ENCODE data around the gene GRM4. TPM values are rescaled to one million over a fixed set of nuclear protein-coding genes. Genes with fewer than 3 reads are reported as not detected.
"Not testable (repeated sequence)": the region's sequence is repeated elsewhere in the genome, so short reads cannot be mapped to it uniquely, and the experiment has no call there.

Gene GRM4
- total and polyA plus RNA-seq, 9 donors = 1.1 to 4.8 (median 1.9) TPM

GRCh38 chr6:34044945-34045595 lies 100.8 kb downstream of the GRM4 start:
- WGBS (ENCODE audit: insufficient coverage) = 67% methylated on average over 5 of the region's 13 CpGs
- Histone ChIP-seq H3K27ac (ENCODE audit: low read length) (no peak overlapping the region), H3K4me1 (ENCODE audit: control insufficient read depth, insufficient read depth, low read length) (no peaks in the 10 kb centered on the region), H3K9me3 (replicated peaks; ENCODE audit: control insufficient read depth, low read depth, low read length) (no peaks in the 10 kb centered on the region), H3K36me3 (ENCODE audit: control insufficient read depth, insufficient read depth, low read length) (no peaks in the 10 kb centered on the region), H3K4me3 (ENCODE audit: low read length) (no peak overlapping the region), H3K27me3 (ENCODE audit: control insufficient read depth, insufficient read depth, low read length) (peaks cover 13% of the 10 kb centered on the region)
- DNase-seq = no peak

GRCh38 chr6:34043359-34043758 lies 102.5 kb downstream of the GRM4 start:
- H3K27me3 ChIP-seq (ENCODE audit: control insufficient read depth, insufficient read depth, low read length) = peaks cover 13% of the 10 kb centered on the region
- no peaks in the 10 kb centered on the region for H3K36me3 ChIP-seq (ENCODE audit: control insufficient read depth, insufficient read depth, low read length)
- H3K27ac ChIP-seq (ENCODE audit: low read length) = no peak overlapping the region
- H3K4me1 ChIP-seq (ENCODE audit: control insufficient read depth, insufficient read depth, low read length) = no peaks in the 10 kb centered on the region
- H3K9me3 ChIP-seq (replicated peaks; ENCODE audit: control insufficient read depth, low read depth, low read length) = no peaks in the 10 kb centered on the region
- DNase-seq = no peak
- WGBS (ENCODE audit: insufficient coverage) = 67% methylated on average over 1 of the region's 8 CpGs
- no peak overlapping the region for H3K4me3 ChIP-seq (ENCODE audit: low read length)

GRCh38 chr6:34041998-34042397 lies 103.9 kb downstream of the GRM4 start:
- not testable (repeated sequence) for H3K36me3 ChIP-seq (ENCODE audit: control insufficient read depth, insufficient read depth, low read length); DNase-seq; H3K4me3 ChIP-seq (ENCODE audit: low read length); H3K9me3 ChIP-seq (replicated peaks; ENCODE audit: control insufficient read depth, low read depth, low read length); H3K27ac ChIP-seq (ENCODE audit: low read length); H3K4me1 ChIP-seq (ENCODE audit: control insufficient read depth, insufficient read depth, low read length)
- 83% methylated on average over 2 of the region's 5 CpGs for WGBS (ENCODE audit: insufficient coverage)
- peaks cover 11% of the 10 kb centered on the region for H3K27me3 ChIP-seq (ENCODE audit: control insufficient read depth, insufficient read depth, low read length)

GRCh38 chr6:34041385-34041784 lies 104.5 kb downstream of the GRM4 start:
- no peaks in the 10 kb centered on the region for H3K9me3 ChIP-seq (replicated peaks; ENCODE audit: control insufficient read depth, low read depth, low read length)
- no peaks in the 10 kb centered on the region for H3K4me1 ChIP-seq (ENCODE audit: control insufficient read depth, insufficient read depth, low read length)
- no peak overlapping the region for H3K27ac ChIP-seq (ENCODE audit: low read length)
- H3K4me3 ChIP-seq (ENCODE audit: low read length) = no peak overlapping the region
- H3K36me3 ChIP-seq (ENCODE audit: control insufficient read depth, insufficient read depth, low read length) = no peaks in the 10 kb centered on the region
- WGBS (ENCODE audit: insufficient coverage) = 87% methylated on average over 4 of the region's 6 CpGs
- peaks cover 5% of the 10 kb centered on the region for H3K27me3 ChIP-seq (ENCODE audit: control insufficient read depth, insufficient read depth, low read length)
- no peak for DNase-seq

GRCh38 chr6:34039943-34040342 lies 105.9 kb downstream of the GRM4 start:
- H3K27ac ChIP-seq (ENCODE audit: low read length) = no peak overlapping the region
- WGBS (ENCODE audit: insufficient coverage) = 65% methylated on average over 10 of the region's 11 CpGs
- no peaks in the 10 kb centered on the region for H3K4me1 ChIP-seq (ENCODE audit: control insufficient read depth, insufficient read depth, low read length)
- no peak overlapping the region for H3K4me3 ChIP-seq (ENCODE audit: low read length)
- no peak for DNase-seq
- no peaks in the 10 kb centered on the region for H3K36me3 ChIP-seq (ENCODE audit: control insufficient read depth, insufficient read depth, low read length)
- no peaks in the 10 kb centered on the region for H3K9me3 ChIP-seq (replicated peaks; ENCODE audit: control insufficient read depth, low read depth, low read length)
- no peaks in the 10 kb centered on the region for H3K27me3 ChIP-seq (ENCODE audit: control insufficient read depth, insufficient read depth, low read length)

- WGBS (ENCODE audit: insufficient coverage) = 60% methylated on average over 1 of the region's 3 CpGs
- no peak for DNase-seq
- Histone ChIP-seq H3K27me3 (ENCODE audit: control insufficient read depth, insufficient read depth, low read length) (peaks cover 3% of the 10 kb centered on the region), H3K27ac (ENCODE audit: low read length) (no peak overlapping the region), H3K36me3 (ENCODE audit: control insufficient read depth, insufficient read depth, low read length) (no peaks in the 10 kb centered on the region), H3K4me3 (ENCODE audit: low read length) (no peak overlapping the region), H3K4me1 (ENCODE audit: control insufficient read depth, insufficient read depth, low read length) (no peaks in the 10 kb centered on the region), H3K9me3 (replicated peaks; ENCODE audit: control insufficient read depth, low read depth, low read length) (no peaks in the 10 kb centered on the region)
Measured at GRCh38 chr6:34037151-34037550, 108.7 kb downstream of the GRM4 start.

- H3K27ac ChIP-seq (ENCODE audit: low read length) = no peak overlapping the region
- H3K4me3 ChIP-seq (ENCODE audit: low read length) = no peak overlapping the region
- H3K27me3 ChIP-seq (ENCODE audit: control insufficient read depth, insufficient read depth, low read length) = peaks cover 3% of the 10 kb centered on the region
Measured at GRCh38 chr6:34036357-34037069, 109.4 kb downstream of the GRM4 start.

GRCh38 chr6:34035704-34036356 lies 110.1 kb downstream of the GRM4 start:
- H3K4me1 ChIP-seq (ENCODE audit: control insufficient read depth, insufficient read depth, low read length) = no peaks in the 10 kb centered on the region
- H3K27me3 ChIP-seq (ENCODE audit: control insufficient read depth, insufficient read depth, low read length) = peaks cover 3% of the 10 kb centered on the region
- H3K27ac ChIP-seq (ENCODE audit: low read length) = no peak overlapping the region
- H3K36me3 ChIP-seq (ENCODE audit: control insufficient read depth, insufficient read depth, low read length) = no peaks in the 10 kb centered on the region
- DNase-seq = no peak
- no peak overlapping the region for H3K4me3 ChIP-seq (ENCODE audit: low read length)
- H3K9me3 ChIP-seq (replicated peaks; ENCODE audit: control insufficient read depth, low read depth, low read length) = no peaks in the 10 kb centered on the region
- WGBS (ENCODE audit: insufficient coverage) = 89% methylated on average over 40 of the region's 40 CpGs

More at GRCh38 chr6:34036357-34037069, 109.4 kb downstream of the GRM4 start:
- Histone ChIP-seq H3K36me3 (ENCODE audit: control insufficient read depth, insufficient read depth, low read length) (no peaks in the 10 kb centered on the region), H3K9me3 (replicated peaks; ENCODE audit: control insufficient read depth, low read depth, low read length) (no peaks in the 10 kb centered on the region), H3K4me1 (ENCODE audit: control insufficient read depth, insufficient read depth, low read length) (no peaks in the 10 kb centered on the region)
- DNase-seq = no peak
- 85% methylated on average over 18 of the region's 20 CpGs for WGBS (ENCODE audit: insufficient coverage)

GRCh38 chr6:34035161-34035560 lies 110.7 kb downstream of the GRM4 start:
- Histone ChIP-seq H3K27me3 (ENCODE audit: control insufficient read depth, insufficient read depth, low read length) (peaks cover 3% of the 10 kb centered on the region), H3K9me3 (replicated peaks; ENCODE audit: control insufficient read depth, low read depth, low read length) (no peaks in the 10 kb centered on the region), H3K36me3 (ENCODE audit: control insufficient read depth, insufficient read depth, low read length) (no peaks in the 10 kb centered on the region), H3K27ac (ENCODE audit: low read length) (no peak overlapping the region), H3K4me1 (ENCODE audit: control insufficient read depth, insufficient read depth, low read length) (no peaks in the 10 kb centered on the region), H3K4me3 (ENCODE audit: low read length) (no peak overlapping the region)
- DNase-seq = no peak
- 100% methylated on average over 1 of the region's 1 CpG for WGBS (ENCODE audit: insufficient coverage)

- Histone ChIP-seq H3K4me3 (ENCODE audit: low read length) (no peak overlapping the region), H3K36me3 (ENCODE audit: control insufficient read depth, insufficient read depth, low read length) (no peaks in the 10 kb centered on the region), H3K27me3 (ENCODE audit: control insufficient read depth, insufficient read depth, low read length) (peaks cover 3% of the 10 kb centered on the region), H3K4me1 (ENCODE audit: control insufficient read depth, insufficient read depth, low read length) (no peaks in the 10 kb centered on the region), H3K27ac (ENCODE audit: low read length) (no peak overlapping the region), H3K9me3 (replicated peaks; ENCODE audit: control insufficient read depth, low read depth, low read length) (no peaks in the 10 kb centered on the region)
- no peak for DNase-seq
- WGBS (ENCODE audit: insufficient coverage) = 73% methylated on average over 4 of the region's 5 CpGs
Measured at GRCh38 chr6:34032856-34033255, 113.0 kb downstream of the GRM4 start.
